ENCODE measurements around the gene LINC00632. TPM values are rescaled to one million over a fixed set of nuclear protein-coding genes. Genes with fewer than 3 reads are reported as not detected.
A peak's percentile ranks its signal among the peaks of the same experiment; 100 is the strongest.

Gene LINC00632
- polyA plus RNA-seq, 2 of the 4 experiments (the other 2 are of a cell fraction): 2.3 to 23.9 TPM

DNA sequence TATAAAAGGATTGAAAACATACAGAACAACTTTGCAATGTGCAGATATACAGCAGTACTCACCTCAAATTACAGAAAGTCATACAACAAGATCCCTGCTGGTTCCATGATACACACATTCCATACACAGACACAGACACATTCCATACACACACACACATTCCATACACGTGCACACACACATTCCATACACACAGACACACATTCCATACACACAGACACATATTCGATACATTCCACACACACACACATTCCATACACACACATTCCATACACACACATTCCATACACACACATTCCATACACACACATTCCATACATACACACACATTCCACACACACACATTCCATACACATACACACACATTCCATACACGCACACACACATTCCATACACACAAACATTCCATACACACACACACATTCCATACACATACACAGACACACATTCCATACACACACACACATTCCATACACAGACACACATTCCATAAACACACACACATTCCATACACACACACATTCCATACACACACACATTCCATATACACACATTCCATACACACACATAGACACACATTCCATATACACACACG lies 13.7 kb downstream of the LINC00632 start:
- no peak overlapping the region for H3K4me3 ChIP-seq
- no peak overlapping the region for H3K4me2 ChIP-seq

GRCh38 chrX:140724309-140724708 lies 14.8 kb downstream of the LINC00632 start:
- Histone ChIP-seq H3K4me3 (no peak overlapping the region), H3K4me1 (no peaks in the 10 kb centered on the region), H3K27ac (no peak overlapping the region), H3K9me3 (0 out of 3 replicates have a peak, but pooled peaks cover 3% of the 10 kb centered on the region), H3K4me2 (no peak overlapping the region)
- ChIA-PET POLR2A (no interaction called here), CTCF (no interaction called here)
- DNase-seq (ENCODE audit: low read depth in 1 of 2, low spot score in 1 of 2) (no peak), ATAC-seq (no peak), FAIRE-seq (no peak)
- WGBS (ENCODE audit: missing lambda C conversion rate): 8% methylated on average over 3 of the region's 3 CpGs
- no peak for TF ChIP-seq CHD2 (IDR thresholded peaks at IDR 0.05; ENCODE audit: low read length, partially characterized antibody)
- TF ChIP-seq HOXA7 (CRISPR knock-in tag; IDR thresholded peaks at IDR 0.05): no peak
- TF ChIP-seq JUNB (IDR thresholded peaks at IDR 0.05): no peak
- no peak for TF ChIP-seq HOXB5 (CRISPR knock-in tag; IDR thresholded peaks at IDR 0.05)
- no peak for TF ChIP-seq PHF8 (IDR thresholded peaks at IDR 0.05; ENCODE audit: borderline replicate concordance, low read depth)
- no peak for TF ChIP-seq HOXB13 (CRISPR knock-in tag; IDR thresholded peaks at IDR 0.05; ENCODE audit: low read depth)
- no peak for TF ChIP-seq KDM5A (IDR thresholded peaks at IDR 0.05)
- TF ChIP-seq BCL3 (IDR thresholded peaks at IDR 0.05): no peak
- TF ChIP-seq, protein P1, sequence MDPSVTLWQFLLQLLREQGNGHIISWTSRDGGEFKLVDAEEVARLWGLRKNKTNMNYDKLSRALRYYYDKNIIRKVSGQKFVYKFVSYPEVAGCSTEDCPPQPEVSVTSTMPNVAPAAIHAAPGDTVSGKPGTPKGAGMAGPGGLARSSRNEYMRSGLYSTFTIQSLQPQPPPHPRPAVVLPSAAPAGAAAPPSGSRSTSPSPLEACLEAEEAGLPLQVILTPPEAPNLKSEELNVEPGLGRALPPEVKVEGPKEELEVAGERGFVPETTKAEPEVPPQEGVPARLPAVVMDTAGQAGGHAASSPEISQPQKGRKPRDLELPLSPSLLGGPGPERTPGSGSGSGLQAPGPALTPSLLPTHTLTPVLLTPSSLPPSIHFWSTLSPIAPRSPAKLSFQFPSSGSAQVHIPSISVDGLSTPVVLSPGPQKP (IDR thresholded peaks at IDR 0.05; ENCODE audit: low read depth, low read length): no peak
- TF ChIP-seq EP300 (IDR thresholded peaks at IDR 0.05): no peak
- no peak for TF ChIP-seq KDM1A (IDR thresholded peaks at IDR 0.05; ENCODE audit: low read depth)
- TF ChIP-seq ZFP36 (IDR thresholded peaks at IDR 0.05; ENCODE audit: borderline replicate concordance, partially characterized antibody): no peak
- no peak for TF ChIP-seq NPAS2 (CRISPR knock-in tag; IDR thresholded peaks at IDR 0.05; ENCODE audit: borderline replicate concordance)
- TF ChIP-seq POLR2AphosphoS2 (conservative IDR thresholded peaks at IDR 0.05; ENCODE audit: low read length): no peak
- no peak for TF ChIP-seq TP53 (CRISPR knock-in tag; IDR thresholded peaks at IDR 0.05)
- TF ChIP-seq, protein P2, sequence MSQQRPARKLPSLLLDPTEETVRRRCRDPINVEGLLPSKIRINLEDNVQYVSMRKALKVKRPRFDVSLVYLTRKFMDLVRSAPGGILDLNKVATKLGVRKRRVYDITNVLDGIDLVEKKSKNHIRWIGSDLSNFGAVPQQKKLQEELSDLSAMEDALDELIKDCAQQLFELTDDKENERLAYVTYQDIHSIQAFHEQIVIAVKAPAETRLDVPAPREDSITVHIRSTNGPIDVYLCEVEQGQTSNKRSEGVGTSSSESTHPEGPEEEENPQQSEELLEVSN (IDR thresholded peaks at IDR 0.05; ENCODE audit: borderline replicate concordance, low read depth): no peak
- no peak for TF ChIP-seq ESRRA (IDR thresholded peaks at IDR 0.05; ENCODE audit: borderline replicate concordance, low read length)

More for the DNA sequence above, 13.7 kb downstream of the LINC00632 start:
- ATAC-seq (no peak), DNase-seq (ENCODE audit: low read depth in 1 of 2, low spot score in 1 of 2) (peak in 1 of 2 experiments; percentile 26), FAIRE-seq (peak; percentile 100)
- POLR2A ChIA-PET: no interaction called here
- 13% methylated on average over 4 of the region's 4 CpGs for WGBS (ENCODE audit: missing lambda C conversion rate)
- CTCF ChIA-PET: no interaction called here
- TF ChIP-seq CBX2 (IDR thresholded peaks at IDR 0.05; ENCODE audit: borderline replicate concordance, low read depth): no peak
- TF ChIP-seq, protein P3, sequence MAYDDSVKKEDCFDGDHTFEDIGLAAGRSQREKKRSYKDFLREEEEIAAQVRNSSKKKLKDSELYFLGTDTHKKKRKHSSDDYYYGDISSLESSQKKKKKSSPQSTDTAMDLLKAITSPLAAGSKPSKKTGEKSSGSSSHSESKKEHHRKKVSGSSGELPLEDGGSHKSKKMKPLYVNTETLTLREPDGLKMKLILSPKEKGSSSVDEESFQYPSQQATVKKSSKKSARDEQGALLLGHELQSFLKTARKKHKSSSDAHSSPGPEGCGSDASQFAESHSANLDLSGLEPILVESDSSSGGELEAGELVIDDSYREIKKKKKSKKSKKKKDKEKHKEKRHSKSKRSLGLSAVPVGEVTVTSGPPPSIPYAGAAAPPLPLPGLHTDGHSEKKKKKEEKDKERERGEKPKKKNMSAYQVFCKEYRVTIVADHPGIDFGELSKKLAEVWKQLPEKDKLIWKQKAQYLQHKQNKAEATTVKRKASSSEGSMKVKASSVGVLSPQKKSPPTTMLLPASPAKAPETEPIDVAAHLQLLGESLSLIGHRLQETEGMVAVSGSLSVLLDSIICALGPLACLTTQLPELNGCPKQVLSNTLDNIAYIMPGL (CRISPR knock-in tag; IDR thresholded peaks at IDR 0.05; ENCODE audit: borderline replicate concordance): no peak
- no peak for TF ChIP-seq HES2 (IDR thresholded peaks at IDR 0.05)
- TF ChIP-seq TP53 (CRISPR knock-in tag; IDR thresholded peaks at IDR 0.05): no peak
- no peak for TF ChIP-seq TFCP2L1 (CRISPR knock-in tag; IDR thresholded peaks at IDR 0.05)
- no peak for TF ChIP-seq MAFK (IDR thresholded peaks at IDR 0.05; ENCODE audit: partially characterized antibody)
- no peak for TF ChIP-seq CHD4 (IDR thresholded peaks at IDR 0.05; ENCODE audit: borderline replicate concordance)
- TF ChIP-seq FOSL2 (IDR thresholded peaks at IDR 0.05): no peak
- TF ChIP-seq FOSL2 (CRISPR knock-in tag; IDR thresholded peaks at IDR 0.05): no peak
- TF ChIP-seq PHF8 (IDR thresholded peaks at IDR 0.05; ENCODE audit: borderline replicate concordance, low read depth): no peak
- TF ChIP-seq BCL3 (IDR thresholded peaks at IDR 0.05): no peak
- TF ChIP-seq, protein P4, sequence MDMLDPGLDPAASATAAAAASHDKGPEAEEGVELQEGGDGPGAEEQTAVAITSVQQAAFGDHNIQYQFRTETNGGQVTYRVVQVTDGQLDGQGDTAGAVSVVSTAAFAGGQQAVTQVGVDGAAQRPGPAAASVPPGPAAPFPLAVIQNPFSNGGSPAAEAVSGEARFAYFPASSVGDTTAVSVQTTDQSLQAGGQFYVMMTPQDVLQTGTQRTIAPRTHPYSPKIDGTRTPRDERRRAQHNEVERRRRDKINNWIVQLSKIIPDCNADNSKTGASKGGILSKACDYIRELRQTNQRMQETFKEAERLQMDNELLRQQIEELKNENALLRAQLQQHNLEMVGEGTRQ (IDR thresholded peaks at IDR 0.05): no peak
- no peak for TF ChIP-seq ESRRA (IDR thresholded peaks at IDR 0.05; ENCODE audit: borderline replicate concordance, low read length)
- TF ChIP-seq ZNF302 (CRISPR knock-in tag; IDR thresholded peaks at IDR 0.05): no peak
- no peak for TF ChIP-seq EHF (CRISPR knock-in tag; IDR thresholded peaks at IDR 0.05)
- no peak for TF ChIP-seq SREBF2 (IDR thresholded peaks at IDR 0.05)
- TF ChIP-seq ZC3H11A (IDR thresholded peaks at IDR 0.05): no peak
- TF ChIP-seq NFE2L2 (conservative IDR thresholded peaks at IDR 0.05; ENCODE audit: low read length): no peak
- H3K27ac ChIP-seq: no peak overlapping the region
- 0 out of 3 replicates have a peak, but pooled peaks cover 3% of the 10 kb centered on the region for H3K9me3 ChIP-seq
- H3K4me1 ChIP-seq: no peaks in the 10 kb centered on the region
